Mucosa of rectum (tissue), 2 donors: Measurements from ENCODE around the gene TLR6.
A peak's percentile ranks its signal among the peaks of the same experiment; 100 is the strongest.
"Not testable (repeated sequence)": the region's sequence is repeated elsewhere in the genome, so short reads cannot be mapped to it uniquely, and the experiment has no call there.

ENCODE experiments used
- H3K27ac ChIP-seq, 2 donors: one replicate each; pipeline ENCODE4 v1.7.0; 2013; ENCODE audit warnings: inconsistent platforms in 2 of 2, low read depth in 2 of 2, low read length in 2 of 2
- H3K27me3 ChIP-seq, 2 donors: one replicate each; pipeline ENCODE4 v1.7.0; 2013; ENCODE audit warnings: low read length in 2 of 2; ENCODE audit not compliant: control insufficient read depth in 2 of 2, insufficient read depth in 2 of 2
- H3K36me3 ChIP-seq, 2 donors: one replicate each; pipeline ENCODE4 v1.7.0; 2013; ENCODE audit warnings: low read length in 2 of 2; ENCODE audit not compliant: control insufficient read depth in 2 of 2, insufficient read depth in 2 of 2
- H3K4me1 ChIP-seq, 2 donors: one replicate each; pipeline ENCODE4 v1.7.0; 2013; ENCODE audit warnings: low read length in 2 of 2, mild to moderate bottlenecking in 1 of 2; ENCODE audit not compliant: control insufficient read depth in 2 of 2, insufficient read depth in 2 of 2
- H3K4me3 ChIP-seq, 2 donors: one replicate each; pipeline ENCODE4 v1.7.0; 2013; ENCODE audit warnings: low read length in 2 of 2
- H3K9ac ChIP-seq, 2 donors: one replicate each; pipeline ENCODE4 v1.7.0; 2013; ENCODE audit warnings: low read length in 2 of 2, low read depth in 1 of 2, mild to moderate bottlenecking in 1 of 2
- H3K9me3 ChIP-seq, 2 donors: one replicate each; pipeline ENCODE4 v1.7.0; 2013; ENCODE audit warnings: low read length in 2 of 2; ENCODE audit not compliant: control insufficient read depth in 2 of 2
- donor health status: healthy.
- donor health status: Normal muscosa, but diverticular disease.

Gene TLR6

GRCh38 chr4:38781854-38782261 lies 74.8 kb downstream of the TLR6 start:
- no peaks in the 10 kb centered on the region for H3K4me1 ChIP-seq
- H3K4me3 ChIP-seq, result peak overlapping the region in 1 of 2 donors; percentile 49
- no peak overlapping the region for H3K27ac ChIP-seq
- H3K9ac ChIP-seq, result no peak overlapping the region
- H3K9me3 ChIP-seq, result no peaks in the 10 kb centered on the region
- no peaks in the 10 kb centered on the region for H3K36me3 ChIP-seq
- H3K27me3 ChIP-seq, result no peaks in the 10 kb centered on the region

- Histone ChIP-seq H3K36me3 (no peaks in the 10 kb centered on the region), H3K4me3 (no peak overlapping the region), H3K27ac (no peak overlapping the region), H3K9ac (no peak overlapping the region), H3K27me3 (no peaks in the 10 kb centered on the region), H3K4me1 (no peaks in the 10 kb centered on the region), H3K9me3 (no peaks in the 10 kb centered on the region)
Measured at GRCh38 chr4:38780833-38781484, 75.7 kb downstream of the TLR6 start.

- no peaks in the 10 kb centered on the region for H3K36me3 ChIP-seq
- H3K4me1 ChIP-seq, result no peaks in the 10 kb centered on the region
- H3K27me3 ChIP-seq, result no peaks in the 10 kb centered on the region
- no peak overlapping the region for H3K9ac ChIP-seq
- H3K4me3 ChIP-seq, result no peak overlapping the region
- H3K9me3 ChIP-seq, result no peaks in the 10 kb centered on the region
- H3K27ac ChIP-seq, result no peak overlapping the region
Measured at GRCh38 chr4:38779790-38780189, 76.8 kb downstream of the TLR6 start.

GRCh38 chr4:38777925-38778324 lies 78.7 kb downstream of the TLR6 start:
- H3K9ac ChIP-seq, H3K27me3 ChIP-seq, H3K36me3 ChIP-seq, H3K4me1 ChIP-seq, H3K9me3 ChIP-seq, H3K4me3 ChIP-seq, H3K27ac ChIP-seq: not testable (repeated sequence)

GRCh38 chr4:38775326-38775725 lies 81.3 kb downstream of the TLR6 start:
- Histone ChIP-seq H3K36me3 (no peaks in the 10 kb centered on the region), H3K4me3 (no peak overlapping the region), H3K4me1 (no peaks in the 10 kb centered on the region), H3K27me3 (no peaks in the 10 kb centered on the region), H3K9me3 (no peaks in the 10 kb centered on the region), H3K27ac (no peak overlapping the region), H3K9ac (no peak overlapping the region)

- Histone ChIP-seq H3K27me3 (no peaks in the 10 kb centered on the region), H3K4me1 (no peaks in the 10 kb centered on the region), H3K27ac (no peak overlapping the region), H3K9me3 (no peaks in the 10 kb centered on the region), H3K36me3 (no peaks in the 10 kb centered on the region), H3K4me3 (no peak overlapping the region), H3K9ac (no peak overlapping the region)
Measured at GRCh38 chr4:38774181-38774955, 82.2 kb downstream of the TLR6 start.
